ENCODE measurements around the gene PLEKHF1.

The PLEKHF1 gene

GRCh38 chr19:29687244-29687896 is 22.1 kb downstream of the PLEKHF1 start:
- Histone ChIP-seq H3K36me3 (no peaks in the 10 kb centered on the region), H3K27me3 (ENCODE audit: insufficient read depth, low read depth, severe bottlenecking) (no peaks in the 10 kb centered on the region), H3K9me3 (ENCODE audit: severe bottlenecking) (peaks cover 4% of the 10 kb centered on the region), H3K4me3 (ENCODE audit: low read depth, low read length) (no peak overlapping the region), H3K27ac (no peak overlapping the region)
- DNase-seq, result no peak
- no peak for TF ChIP-seq CTCF (IDR thresholded peaks at IDR 0.05; ENCODE audit: low read depth, low read length)

DNA sequence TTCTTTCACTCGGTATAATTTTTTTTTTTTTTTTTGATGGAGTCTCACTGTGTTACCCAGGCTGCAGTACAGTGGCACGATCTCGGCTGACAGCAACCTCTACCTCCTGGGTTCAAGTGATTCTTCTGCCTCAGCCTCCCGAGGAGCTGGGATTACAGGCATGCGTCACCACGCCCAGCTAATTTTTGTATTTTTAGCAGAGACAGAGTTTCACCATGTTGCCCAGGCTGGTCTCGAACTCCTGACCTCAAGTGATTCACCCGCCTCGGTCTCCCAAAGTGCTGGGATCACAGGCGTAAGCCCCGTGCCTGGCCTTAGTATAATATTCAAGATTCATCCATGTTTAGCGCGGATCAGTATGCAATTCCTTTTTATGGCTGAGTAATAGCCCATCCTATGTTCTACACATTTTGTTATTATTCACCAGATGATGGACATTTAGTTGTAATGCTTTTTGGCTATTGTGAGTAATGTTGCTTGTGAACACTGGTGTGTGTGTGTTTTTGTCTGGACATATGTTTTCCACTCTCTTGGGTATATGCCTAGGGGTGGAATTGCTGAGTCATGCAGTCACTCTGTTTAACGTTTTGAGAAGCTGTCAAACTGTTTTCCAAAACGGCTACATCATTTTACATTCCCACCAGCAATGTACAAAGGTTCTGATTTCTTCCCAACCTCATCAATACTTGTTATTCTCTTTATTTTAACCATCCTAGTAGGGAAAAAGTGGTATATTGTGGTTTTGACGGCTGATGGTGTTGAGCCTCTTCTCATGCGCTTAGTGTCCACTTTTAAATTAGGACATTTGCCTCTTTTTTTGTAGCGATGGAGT is 22.9 kb downstream of the PLEKHF1 start:
- H3K4me3 ChIP-seq (ENCODE audit: low read depth, low read length), result no peak overlapping the region
- TF ChIP-seq CTCF (IDR thresholded peaks at IDR 0.05; ENCODE audit: low read depth, low read length), result no peak
- no peak for DNase-seq

GRCh38 chr19:29690842-29691241 is 25.6 kb downstream of the PLEKHF1 start:
- H3K27ac ChIP-seq, result no peak overlapping the region
- H3K27me3 ChIP-seq (ENCODE audit: insufficient read depth, low read depth, severe bottlenecking), result no peaks in the 10 kb centered on the region
- H3K9me3 ChIP-seq (ENCODE audit: severe bottlenecking), result peaks cover 4% of the 10 kb centered on the region
- H3K4me3 ChIP-seq (ENCODE audit: low read depth, low read length), result no peak overlapping the region
- peak; percentile 70 for TF ChIP-seq CTCF (IDR thresholded peaks at IDR 0.05; ENCODE audit: low read depth, low read length)
- DNase-seq, result peak; percentile 59
- no peaks in the 10 kb centered on the region for H3K36me3 ChIP-seq

More for the DNA sequence above, 22.9 kb downstream of the PLEKHF1 start:
- peaks cover 4% of the 10 kb centered on the region for H3K9me3 ChIP-seq (ENCODE audit: severe bottlenecking)
- H3K36me3 ChIP-seq, result no peaks in the 10 kb centered on the region
- H3K27me3 ChIP-seq (ENCODE audit: insufficient read depth, low read depth, severe bottlenecking), result no peaks in the 10 kb centered on the region
- H3K27ac ChIP-seq, result no peak overlapping the region

- no peaks in the 10 kb centered on the region for H3K36me3 ChIP-seq
- no peak for TF ChIP-seq CTCF (IDR thresholded peaks at IDR 0.05; ENCODE audit: low read depth, low read length)
- no peak overlapping the region for H3K27ac ChIP-seq
- DNase-seq, result no peak
- no peak overlapping the region for H3K4me3 ChIP-seq (ENCODE audit: low read depth, low read length)
- H3K9me3 ChIP-seq (ENCODE audit: severe bottlenecking), result peaks cover 4% of the 10 kb centered on the region
- no peaks in the 10 kb centered on the region for H3K27me3 ChIP-seq (ENCODE audit: insufficient read depth, low read depth, severe bottlenecking)
These were observed 28.9 kb downstream of the PLEKHF1 start for GRCh38 chr19:29694161-29694560.

- Histone ChIP-seq H3K27ac (no peak overlapping the region), H3K9me3 (ENCODE audit: severe bottlenecking) (peaks cover 4% of the 10 kb centered on the region), H3K36me3 (no peaks in the 10 kb centered on the region), H3K27me3 (ENCODE audit: insufficient read depth, low read depth, severe bottlenecking) (no peaks in the 10 kb centered on the region), H3K4me3 (ENCODE audit: low read depth, low read length) (no peak overlapping the region)
- TF ChIP-seq CTCF (IDR thresholded peaks at IDR 0.05; ENCODE audit: low read depth, low read length), result peak; percentile 99
- DNase-seq, result peak; percentile 83
These were observed 29.7 kb downstream of the PLEKHF1 start for GRCh38 chr19:29694669-29695627.

Measured in WERI-Rb-1 (cell line).